Measurements from ENCODE around the gene CLK2. TPM values are rescaled to one million over a fixed set of nuclear protein-coding genes. Genes with fewer than 3 reads are reported as not detected.

CLK2 gene
- total and polyA plus RNA-seq, 2 of the 13 experiments (the other 11 are each of a cell fraction or from before 2014, with no cell fraction given), result 20.1 to 73.5 TPM

GRCh38 chr1:155277070-155277901 lies 4.0 kb upstream of the CLK2 start, which contains the start of gene HCN3 (continued):
- TF ChIP-seq E2F1 (CRISPR knock-in tag; IDR thresholded peaks at IDR 0.05) (peak; percentile 88), NR1H2 (CRISPR knock-in tag; IDR thresholded peaks at IDR 0.05; ENCODE audit: borderline replicate concordance, low read depth) (no peak), ZBTB38 (CRISPR knock-in tag; IDR thresholded peaks at IDR 0.05) (peak; percentile 77; the same call in 1 of the 2 replicates), IRF2 (CRISPR knock-in tag; IDR thresholded peaks at IDR 0.05) (peak; percentile 50; the same call in 1 of the 2 replicates), SP2 (CRISPR knock-in tag; IDR thresholded peaks at IDR 0.05) (no peak), ZMYM2 (CRISPR knock-in tag; IDR thresholded peaks at IDR 0.05) (no peak), IKZF1 (IDR thresholded peaks at IDR 0.05) (no peak), RORA (CRISPR knock-in tag; IDR thresholded peaks at IDR 0.05) (no peak), ZNF563 (CRISPR knock-in tag; IDR thresholded peaks at IDR 0.05) (peak; percentile 66), TCF12 (IDR thresholded peaks at IDR 0.05) (no peak), TCF12 (CRISPR knock-in tag; IDR thresholded peaks at IDR 0.05) (no peak), AHR (CRISPR knock-in tag; IDR thresholded peaks at IDR 0.05) (0 out of 2 replicates have a peak, but pooled peaks have one; percentile 41), NCOA2 (CRISPR knock-in tag; IDR thresholded peaks at IDR 0.05) (peak; percentile 19; the same call in 1 of the 2 replicates), KLF12 (CRISPR knock-in tag; IDR thresholded peaks at IDR 0.05; ENCODE audit: borderline replicate concordance) (peak; percentile 58; the same call in 1 of the 2 replicates), ZNF383 (CRISPR knock-in tag; IDR thresholded peaks at IDR 0.05; ENCODE audit: borderline replicate concordance) (peak; percentile 63; the same call in 1 of the 2 replicates), ZFP36 (IDR thresholded peaks at IDR 0.05; ENCODE audit: borderline replicate concordance, low read depth, low read length, partially characterized antibody) (no peak), ZXDC (CRISPR knock-in tag; IDR thresholded peaks at IDR 0.05) (peak; percentile 86; the same call in 1 of the 2 replicates), ZSCAN29 (CRISPR knock-in tag; conservative IDR thresholded peaks at IDR 0.05) (0 out of 2 replicates have a peak, but pooled peaks have one; percentile 71), ZNF138 (CRISPR knock-in tag; IDR thresholded peaks at IDR 0.05; ENCODE audit: low read depth) (no peak), NFYB (CRISPR knock-in tag; IDR thresholded peaks at IDR 0.05) (peak; percentile 68), KLF9 (CRISPR knock-in tag; IDR thresholded peaks at IDR 0.05; ENCODE audit: low read depth) (peak; percentile 91), ZNF235 (CRISPR knock-in tag; IDR thresholded peaks at IDR 0.05; ENCODE audit: borderline replicate concordance) (peak; percentile 67; the same call in 1 of the 2 replicates), ZNF761 (CRISPR knock-in tag; conservative IDR thresholded peaks at IDR 0.05) (0 out of 2 replicates have a peak, but pooled peaks have one; percentile 21), ZFX (CRISPR knock-in tag; IDR thresholded peaks at IDR 0.05; ENCODE audit: low read depth) (peak; percentile 65), SPEN (CRISPR knock-in tag; IDR thresholded peaks at IDR 0.05; ENCODE audit: low read depth) (peak; percentile 27), ZNF749 (CRISPR knock-in tag; IDR thresholded peaks at IDR 0.05; ENCODE audit: borderline replicate concordance) (peak; percentile 55; the same call in 1 of the 2 replicates), SALL2 (CRISPR knock-in tag; IDR thresholded peaks at IDR 0.05) (no peak), ZNF674 (CRISPR knock-in tag; IDR thresholded peaks at IDR 0.05; ENCODE audit: low read depth) (0 out of 2 replicates have a peak, but pooled peaks have one; percentile 13)

Measured in HepG2 (cell line).